ENCODE measurements around the gene ETS1.

The ETS1 gene

GRCh38 chr11:128518493-128519207 is 68.7 kb downstream of the ETS1 start:
- TF ChIP-seq FEZF1 (tag by site-specific recombination; IDR thresholded peaks at IDR 0.05) (0 out of 2 replicates have a peak, but pooled peaks have one; percentile 19), ZIC2 (tag by site-specific recombination; IDR thresholded peaks at IDR 0.05) (peak; percentile 17; the same call in 1 of the 2 replicates), ZNF660 (tag by site-specific recombination; IDR thresholded peaks at IDR 0.05) (peak; percentile 33; the same call in 1 of the 2 replicates), SCRT2 (tag by site-specific recombination; IDR thresholded peaks at IDR 0.05) (no peak), ZNF311 (tag by site-specific recombination; IDR thresholded peaks at IDR 0.05; ENCODE audit: borderline replicate concordance) (no peak), ZNF350 (tag by site-specific recombination; IDR thresholded peaks at IDR 0.05) (no peak)
- Histone ChIP-seq H3K36me3 (ENCODE audit: control insufficient read depth in 2 of 2, insufficient read depth in 1 of 2, low read length in 2 of 2) (no peaks in the 10 kb centered on the region), H3K27ac (ENCODE audit: extremely low read depth, low read depth, low read length) (no peak overlapping the region), H3K4me3 (ENCODE audit: low read depth, low read length) (no peak overlapping the region), H3K4me1 (ENCODE audit: control insufficient read depth, insufficient read depth, low read length) (peaks cover 10% of the 10 kb centered on the region), H3K9me3 (ENCODE audit: control insufficient read depth, insufficient read depth, low read depth, low read length) (no peaks in the 10 kb centered on the region)
- ChIA-PET CTCF (interaction anchor here (0.6 to 1.7 kb wide), 9 partner anchors 9 to 361 kb away, joined by 3 to 6 read pairs (median 3); no protein-coding TSS in a partner anchor), POLR2A (interaction anchor here (0.8 to 1.1 kb wide), 2 partner anchors 10 to 117 kb away, joined by 3 read pairs; no protein-coding TSS in a partner anchor)

DNA sequence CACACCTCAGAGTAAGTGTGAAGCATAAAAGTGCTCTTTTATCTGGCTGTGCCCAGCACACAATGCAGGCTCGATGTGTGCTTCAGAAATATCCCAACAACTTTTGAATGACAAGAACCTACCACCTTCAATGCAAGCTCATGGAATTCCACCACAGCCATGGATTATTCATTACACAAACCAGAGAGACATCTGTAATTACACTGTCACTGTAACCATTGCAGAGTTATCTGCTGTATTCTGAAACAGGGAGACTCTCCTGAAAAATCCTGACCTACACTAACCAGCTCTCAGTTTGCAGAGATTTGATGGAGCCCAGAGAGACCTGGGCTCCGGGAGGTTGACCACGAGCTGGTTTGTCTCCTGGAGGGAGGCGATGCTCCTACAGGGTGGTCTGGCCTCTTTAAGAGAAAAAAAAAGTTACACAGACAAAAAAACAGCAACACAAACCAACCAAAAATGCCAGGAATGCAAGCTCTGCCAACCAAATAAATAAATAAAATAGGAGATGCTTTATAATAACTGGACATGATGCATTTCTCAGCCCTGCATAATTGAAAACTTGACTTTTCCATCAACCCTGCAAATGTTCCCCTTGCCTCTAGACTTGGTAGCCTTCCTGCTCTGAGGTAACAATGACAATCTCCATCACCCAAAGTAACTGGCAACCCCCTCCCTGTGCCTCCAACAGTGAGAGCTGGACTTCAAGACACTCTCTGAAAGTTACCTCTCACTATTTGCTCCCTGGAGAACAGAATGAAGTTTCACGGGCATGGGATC is 69.7 kb downstream of the ETS1 start:
- no peaks in the 10 kb centered on the region for H3K9me3 ChIP-seq (ENCODE audit: control insufficient read depth, insufficient read depth, low read depth, low read length)
- ChIA-PET POLR2A (interaction anchor here (1.1 kb wide), 1 partner anchor 9 kb away, joined by 3 read pairs; no protein-coding TSS in a partner anchor), CTCF (interaction anchor here (0.6 to 1.0 kb wide), 6 partner anchors 19 to 360 kb away, joined by 3 read pairs; no protein-coding TSS in a partner anchor)
- no peak overlapping the region for H3K27ac ChIP-seq (ENCODE audit: extremely low read depth, low read depth, low read length)
- no peak for TF ChIP-seq ZFP3 (tag by site-specific recombination; IDR thresholded peaks at IDR 0.05; ENCODE audit: low read depth)
- peak; percentile 43 for TF ChIP-seq GLIS1 (tag by site-specific recombination; IDR thresholded peaks at IDR 0.05)
- peaks cover 0 to 7% of the 10 kb centered on the region in 2 experiments; a peak in 1 of 3 replicates for H3K36me3 ChIP-seq (ENCODE audit: control insufficient read depth in 2 of 2, insufficient read depth in 1 of 2, low read length in 2 of 2)
- peaks cover 5% of the 10 kb centered on the region; the same call in 1 of the 2 replicates for H3K4me1 ChIP-seq (ENCODE audit: control insufficient read depth, insufficient read depth, low read length)
- H3K4me3 ChIP-seq (ENCODE audit: low read depth, low read length) = no peak overlapping the region

DNA sequence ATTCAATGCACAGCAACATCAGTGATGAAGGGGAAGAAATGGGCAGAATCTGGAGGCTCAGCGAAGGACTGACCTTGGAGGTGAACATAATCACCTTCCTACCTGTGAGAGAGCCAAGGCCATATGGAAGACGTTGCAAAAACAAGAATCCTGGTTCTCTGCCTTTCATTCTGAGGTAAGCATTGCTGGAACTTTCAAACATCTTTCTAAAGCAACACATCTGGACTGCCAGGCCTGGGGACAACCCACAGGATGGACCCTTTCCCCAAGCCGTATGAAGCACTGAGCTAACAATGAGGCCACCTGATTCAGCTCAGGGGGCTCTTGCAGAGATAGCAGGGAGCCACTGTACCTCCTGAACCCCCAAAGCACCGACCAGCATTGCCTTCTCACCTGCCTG is 70.5 kb downstream of the ETS1 start:
- H3K9me3 ChIP-seq (ENCODE audit: control insufficient read depth, insufficient read depth, low read depth, low read length) = no peaks in the 10 kb centered on the region
- peaks cover 5% of the 10 kb centered on the region; the same call in 1 of the 2 replicates for H3K4me1 ChIP-seq (ENCODE audit: control insufficient read depth, insufficient read depth, low read length)
- ChIA-PET CTCF (interaction anchor here (1.0 kb wide), 1 partner anchor 360 kb away, joined by 3 read pairs; no protein-coding TSS in a partner anchor), POLR2A (no interaction called here)
- no peak overlapping the region for H3K27ac ChIP-seq (ENCODE audit: extremely low read depth, low read depth, low read length)
- H3K4me3 ChIP-seq (ENCODE audit: low read depth, low read length) = no peak overlapping the region
- H3K36me3 ChIP-seq (ENCODE audit: control insufficient read depth in 2 of 2, insufficient read depth in 1 of 2, low read length in 2 of 2) = peaks cover 0 to 7% of the 10 kb centered on the region in 2 experiments; a peak in 1 of 3 replicates
- TF ChIP-seq ZNF585B (tag by site-specific recombination; IDR thresholded peaks at IDR 0.05) (no peak), ZBTB21 (tag by site-specific recombination; IDR thresholded peaks at IDR 0.05) (no peak), ZNF660 (tag by site-specific recombination; IDR thresholded peaks at IDR 0.05) (no peak), ZNF157 (tag by site-specific recombination; IDR thresholded peaks at IDR 0.05) (no peak), YY2 (tag by site-specific recombination; IDR thresholded peaks at IDR 0.05) (no peak), ZNF76 (tag by site-specific recombination; IDR thresholded peaks at IDR 0.05; ENCODE audit: borderline replicate concordance, low read depth) (no peak), ZNF292 (tag by site-specific recombination; IDR thresholded peaks at IDR 0.05; ENCODE audit: borderline replicate concordance, low read depth) (no peak), ZSCAN18 (tag by site-specific recombination; IDR thresholded peaks at IDR 0.05) (no peak), ZNF776 (tag by site-specific recombination; IDR thresholded peaks at IDR 0.05; ENCODE audit: borderline replicate concordance) (no peak), HOXC10 (CRISPR knock-in tag; IDR thresholded peaks at IDR 0.05) (no peak), ZSCAN5A (tag by site-specific recombination; IDR thresholded peaks at IDR 0.05) (no peak), MZF1 (tag by site-specific recombination; IDR thresholded peaks at IDR 0.05; ENCODE audit: borderline replicate concordance) (no peak)
- TF ChIP-seq, protein P1, sequence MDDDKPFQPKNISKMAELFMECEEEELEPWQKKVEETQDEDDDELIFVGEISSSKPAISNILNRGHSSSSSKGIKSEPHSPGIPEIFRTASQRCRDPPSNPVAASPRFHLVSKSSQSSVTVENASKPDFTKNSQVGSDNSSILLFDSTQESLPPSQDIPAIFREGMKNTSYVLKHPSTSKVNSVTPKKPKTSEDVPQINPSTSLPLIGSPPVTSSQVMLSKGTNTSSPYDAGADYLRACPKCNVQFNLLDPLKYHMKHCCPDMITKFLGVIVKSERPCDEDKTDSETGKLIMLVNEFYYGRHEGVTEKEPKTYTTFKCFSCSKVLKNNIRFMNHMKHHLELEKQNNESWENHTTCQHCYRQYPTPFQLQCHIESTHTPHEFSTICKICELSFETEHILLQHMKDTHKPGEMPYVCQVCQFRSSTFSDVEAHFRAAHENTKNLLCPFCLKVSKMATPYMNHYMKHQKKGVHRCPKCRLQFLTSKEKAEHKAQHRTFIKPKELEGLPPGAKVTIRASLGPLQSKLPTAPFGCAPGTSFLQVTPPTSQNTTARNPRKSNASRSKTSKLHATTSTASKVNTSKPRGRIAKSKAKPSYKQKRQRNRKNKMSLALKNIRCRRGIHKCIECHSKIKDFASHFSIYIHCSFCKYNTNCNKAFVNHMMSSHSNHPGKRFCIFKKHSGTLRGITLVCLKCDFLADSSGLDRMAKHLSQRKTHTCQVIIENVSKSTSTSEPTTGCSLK (tag by site-specific recombination; IDR thresholded peaks at IDR 0.05) = no peak
- TF ChIP-seq, protein P2, sequence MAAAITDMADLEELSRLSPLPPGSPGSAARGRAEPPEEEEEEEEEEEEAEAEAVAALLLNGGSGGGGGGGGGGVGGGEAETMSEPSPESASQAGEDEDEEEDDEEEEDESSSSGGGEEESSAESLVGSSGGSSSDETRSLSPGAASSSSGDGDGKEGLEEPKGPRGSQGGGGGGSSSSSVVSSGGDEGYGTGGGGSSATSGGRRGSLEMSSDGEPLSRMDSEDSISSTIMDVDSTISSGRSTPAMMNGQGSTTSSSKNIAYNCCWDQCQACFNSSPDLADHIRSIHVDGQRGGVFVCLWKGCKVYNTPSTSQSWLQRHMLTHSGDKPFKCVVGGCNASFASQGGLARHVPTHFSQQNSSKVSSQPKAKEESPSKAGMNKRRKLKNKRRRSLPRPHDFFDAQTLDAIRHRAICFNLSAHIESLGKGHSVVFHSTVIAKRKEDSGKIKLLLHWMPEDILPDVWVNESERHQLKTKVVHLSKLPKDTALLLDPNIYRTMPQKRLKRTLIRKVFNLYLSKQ (tag by site-specific recombination; IDR thresholded peaks at IDR 0.05; ENCODE audit: borderline replicate concordance) = no peak

Data from HEK293 (cell line).